GM12892 (cell line): ENCODE data around the gene TESK2.

Source experiments
- POLR2A ChIP-seq: IDR thresholded peaks from 2 replicates; pipeline ENCODE4 v1.6.1; 2011; ENCODE audit warnings: low read depth, low read length, control low read depth
- POLR2AphosphoS5 ChIP-seq: IDR thresholded peaks from 2 replicates; pipeline ENCODE4 v1.6.1; 2011; ENCODE audit warnings: low read depth, low read length, control low read depth
- TAF1 ChIP-seq: IDR thresholded peaks from 2 replicates; pipeline ENCODE4 v1.6.1; 2011; ENCODE audit warnings: low read depth, mild to moderate bottlenecking, control low read depth, low read length, borderline replicate concordance

DNA sequence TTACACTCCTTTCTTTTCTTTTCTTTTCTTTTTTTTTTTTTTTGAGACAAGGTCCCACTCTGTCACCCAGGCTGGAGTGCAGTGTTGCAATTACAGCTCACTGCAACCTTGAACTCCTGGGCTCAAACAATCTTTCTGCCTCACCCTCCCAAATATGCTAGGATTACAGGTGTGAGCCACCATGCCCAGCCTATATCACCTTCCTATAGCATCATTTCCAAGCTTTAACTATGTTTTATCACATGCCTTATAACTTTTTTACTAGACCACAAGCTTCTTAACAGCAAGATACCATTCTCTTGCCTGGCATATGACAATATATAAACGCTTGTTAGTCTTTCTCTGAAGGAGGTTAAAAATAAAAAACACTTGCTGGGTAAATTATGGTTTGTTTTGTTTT is 95.4 kb downstream of the TESK2 start:
- TF ChIP-seq POLR2A (no peak), TAF1 (no peak), POLR2AphosphoS5 (no peak)
